GM12892 (cell line): ENCODE data around the gene CACNA2D1.

ENCODE experiments used
- POLR2A ChIP-seq: IDR thresholded peaks from 2 replicates; pipeline ENCODE4 v1.6.1; 2011; ENCODE audit warnings: low read depth, low read length, control low read depth
- POLR2AphosphoS5 ChIP-seq: IDR thresholded peaks from 2 replicates; pipeline ENCODE4 v1.6.1; 2011; ENCODE audit warnings: low read depth, low read length, control low read depth
- TAF1 ChIP-seq: IDR thresholded peaks from 2 replicates; pipeline ENCODE4 v1.6.1; 2011; ENCODE audit warnings: low read depth, mild to moderate bottlenecking, control low read depth, low read length, borderline replicate concordance

DNA sequence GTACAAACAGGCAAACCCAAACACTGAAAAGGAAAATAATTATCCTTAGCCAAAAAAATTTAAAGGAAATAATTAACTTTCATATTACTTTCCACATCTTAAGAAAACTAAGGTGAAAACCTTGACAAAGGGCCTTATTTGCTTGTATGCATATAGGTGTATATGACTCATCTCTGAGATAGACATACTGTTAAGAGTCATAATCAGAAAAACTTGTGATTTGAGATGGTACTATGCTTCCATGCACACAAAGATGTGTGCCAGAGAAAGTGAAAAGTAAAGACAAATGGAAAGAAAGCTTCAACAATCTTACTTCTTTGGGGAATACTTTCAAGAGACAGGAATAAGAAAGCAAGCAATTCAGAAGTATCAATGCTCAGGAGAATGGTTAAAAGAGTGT is 3.3 kb upstream of the CACNA2D1 start:
- TF ChIP-seq POLR2A (no peak), TAF1 (no peak), POLR2AphosphoS5 (no peak)
